HL-60/S4 treated with retinoic acid at 250 ng/mL for 4 days and 3 days (cell line): Measurements from ENCODE around the gene PPP2R1B.

Experiments used
- in situ Hi-C: fragments of 300-500 bp; cut with MboI; formaldehyde crosslinking; loops from 2 replicates; pipeline ENCODE4 v1.7.0; 2022; ENCODE audit warnings: low sequenced_read_pairs

The PPP2R1B gene

DNA sequence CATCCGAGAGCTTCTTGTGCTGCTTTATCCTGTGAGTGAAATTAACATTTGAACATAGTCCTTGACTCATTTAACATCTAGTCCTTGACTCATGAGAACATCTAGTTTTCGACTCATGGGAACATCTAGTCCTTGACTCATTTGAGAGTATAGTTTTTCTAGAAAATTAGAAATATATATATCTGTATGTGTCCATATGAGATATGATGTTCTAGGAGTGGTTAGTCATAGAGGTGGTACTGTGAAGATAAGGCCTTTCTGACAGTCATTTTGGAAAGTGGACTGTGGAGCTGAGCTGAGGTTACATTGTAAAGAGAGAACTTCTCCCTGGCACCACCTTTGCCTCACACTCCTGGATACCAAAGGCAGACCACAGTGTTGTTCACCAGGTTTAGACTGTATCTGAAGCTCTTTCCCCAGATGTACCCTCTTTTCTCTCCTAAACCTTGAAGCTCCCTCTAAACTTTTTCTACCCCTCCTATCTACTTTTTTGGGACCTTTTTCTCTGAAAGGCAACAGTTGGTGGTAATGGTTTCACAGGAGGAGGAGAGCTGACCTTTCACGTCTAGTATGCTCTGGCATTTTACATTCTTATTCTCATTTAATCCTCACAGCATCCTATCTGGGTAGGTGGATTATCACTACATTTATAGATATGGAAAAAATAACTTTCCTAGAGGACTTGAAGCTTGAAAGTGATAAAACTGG lies 67.2 kb downstream of the PPP2R1B start:
- in situ Hi-C loops, result no loop called here

DNA sequence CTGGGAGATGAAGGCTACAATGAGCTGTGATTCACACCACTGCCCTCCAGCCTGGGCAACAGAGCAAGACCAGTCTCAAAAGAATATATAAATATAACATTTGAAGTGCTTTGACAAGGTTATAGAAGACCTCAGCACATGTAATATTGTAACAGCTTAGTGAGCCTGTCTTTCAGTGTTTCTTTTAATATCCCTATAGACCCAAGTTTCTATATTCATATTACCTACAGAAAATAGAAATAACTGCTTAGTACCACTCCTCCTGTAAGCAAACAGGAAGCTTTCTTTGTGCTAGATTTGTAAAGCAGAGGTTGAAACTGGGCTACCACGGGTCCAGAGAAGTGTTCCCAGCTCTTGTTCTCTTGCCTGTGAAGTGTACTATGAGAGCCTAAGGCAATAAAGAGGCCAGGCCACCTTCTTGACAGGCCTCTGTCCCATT lies 68.2 kb downstream of the PPP2R1B start:
- in situ Hi-C loops, result no loop called here

DNA sequence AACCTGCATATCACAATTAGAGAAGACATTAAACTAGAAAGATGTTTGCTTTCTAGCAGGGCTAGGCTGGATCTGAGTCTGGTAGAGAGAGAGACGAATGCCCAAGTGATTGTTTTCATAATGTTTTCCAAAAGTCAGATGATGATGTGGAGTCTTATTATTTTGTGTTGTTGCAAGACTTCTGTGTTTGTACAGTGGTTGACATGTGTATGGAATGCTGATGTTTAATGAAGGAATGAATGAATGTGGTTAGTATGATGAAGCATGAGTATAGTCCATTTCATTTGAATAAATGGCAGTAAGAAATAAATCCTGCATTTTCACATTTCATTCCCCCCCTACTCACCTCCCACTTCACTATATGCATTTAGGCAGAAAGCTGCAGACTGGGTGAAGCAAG lies 69.6 kb downstream of the PPP2R1B start:
- in situ Hi-C loops, result no loop called here

DNA sequence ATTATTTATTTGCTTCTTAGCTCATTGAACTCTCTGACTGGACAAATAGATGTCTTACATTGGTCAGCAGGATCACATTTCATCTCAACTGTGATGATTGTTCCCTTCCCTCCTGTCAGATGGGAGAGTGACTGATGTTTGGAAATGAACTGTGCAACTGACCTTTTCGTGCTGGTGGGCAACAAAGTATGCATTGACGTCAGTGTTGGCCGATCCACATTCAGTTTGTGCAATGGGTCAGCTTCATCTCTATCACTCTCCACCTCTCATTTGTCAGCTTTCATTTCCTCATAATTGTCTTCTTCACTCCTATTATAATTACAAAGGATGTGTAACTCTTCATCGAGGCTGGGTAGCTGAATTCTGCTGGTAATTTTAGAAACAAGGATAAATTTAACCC lies 71.3 kb downstream of the PPP2R1B start:
- in situ Hi-C loops, result no loop called here

DNA sequence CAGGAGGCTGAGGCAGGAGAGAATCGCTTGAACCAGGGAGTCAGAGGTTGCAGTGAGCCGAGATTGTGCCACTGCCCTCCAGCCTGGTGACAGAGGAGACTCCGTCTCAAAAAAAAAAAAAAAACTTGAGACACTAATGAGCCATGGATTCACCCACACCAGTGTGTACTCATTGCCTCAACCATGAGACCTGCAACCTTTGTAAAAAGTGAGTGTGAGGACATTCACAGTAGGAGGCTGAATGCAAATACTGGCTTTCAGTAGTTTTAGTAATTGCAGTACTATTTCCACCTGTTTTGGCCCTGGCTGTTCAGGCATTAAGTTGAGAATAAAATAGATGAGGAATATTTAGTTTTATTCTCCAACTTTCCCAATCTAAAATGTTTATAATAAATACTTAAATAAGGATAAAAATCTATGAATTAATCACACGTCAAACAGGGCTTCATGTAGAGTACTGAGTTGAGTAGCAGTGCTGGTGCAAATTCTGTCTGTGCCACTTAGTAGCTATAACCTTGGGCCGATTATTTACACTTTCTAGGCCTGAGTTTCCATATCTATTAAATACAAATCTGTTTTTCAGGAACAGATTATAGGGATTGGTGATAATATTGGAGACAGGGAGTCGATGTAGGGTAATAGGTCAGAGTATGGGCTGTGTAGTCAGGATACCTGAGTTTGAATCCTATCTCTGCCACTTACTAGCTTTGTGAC lies 72.8 kb downstream of the PPP2R1B start:
- in situ Hi-C loops, result no loop called here

DNA sequence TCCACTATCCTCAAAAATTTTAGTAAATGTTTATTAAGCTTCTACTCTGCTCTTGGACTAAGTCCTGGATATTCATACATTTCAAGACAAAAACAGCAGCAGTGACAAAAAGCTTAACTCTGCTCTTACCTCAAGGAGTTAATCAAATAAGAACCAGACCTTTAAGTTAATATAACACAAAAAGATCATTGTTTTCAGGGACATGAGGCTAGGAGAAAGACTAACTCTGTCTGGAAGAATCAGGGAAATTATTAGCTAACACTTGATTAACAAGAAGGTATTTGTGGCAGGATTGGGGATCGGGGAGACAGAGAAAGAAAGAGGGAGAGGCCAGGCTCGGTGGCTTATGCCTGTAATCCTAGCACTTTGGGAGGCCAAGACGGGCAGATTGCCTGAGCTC lies 74.4 kb downstream of the PPP2R1B start:
- in situ Hi-C loops, result no loop called here

DNA sequence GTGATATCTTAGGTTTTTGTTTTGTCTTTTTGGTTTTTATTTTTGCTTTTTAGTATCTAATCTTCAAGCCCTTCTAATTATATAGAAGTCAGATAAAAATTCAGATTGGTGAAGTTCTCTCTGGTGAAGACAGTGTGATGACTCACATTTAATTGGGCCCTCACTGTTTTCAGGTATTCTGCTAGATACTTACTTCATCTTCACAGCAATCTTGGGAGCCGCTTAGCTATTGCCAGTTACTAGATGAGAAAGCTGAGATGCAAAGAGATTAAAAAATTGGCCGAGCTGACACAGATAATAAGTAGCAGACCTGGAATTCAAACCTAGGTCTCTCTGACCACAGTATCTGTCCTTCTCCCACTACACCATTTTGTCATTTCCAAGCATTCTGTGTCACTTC lies 75.0 kb downstream of the PPP2R1B start:
- in situ Hi-C loops, result no loop called here

DNA sequence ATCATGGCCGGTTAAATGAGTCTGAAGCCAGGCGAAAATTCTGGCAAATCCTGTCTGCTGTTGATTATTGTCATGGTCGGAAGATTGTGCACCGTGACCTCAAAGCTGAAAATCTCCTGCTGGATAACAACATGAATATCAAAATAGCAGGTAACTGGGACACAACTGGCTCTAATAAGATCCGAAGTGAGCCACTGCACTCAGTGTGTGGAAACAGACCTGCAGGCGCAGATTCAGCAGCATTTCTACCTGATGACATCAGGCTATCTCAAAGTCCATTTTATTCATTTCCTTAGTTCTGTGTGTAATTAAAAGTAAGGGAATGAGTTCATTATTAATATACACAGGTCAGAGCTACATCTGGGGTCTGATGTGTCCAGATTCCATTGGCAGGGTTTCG lies 78.2 kb downstream of the PPP2R1B start:
- in situ Hi-C loops, result no loop called here

DNA sequence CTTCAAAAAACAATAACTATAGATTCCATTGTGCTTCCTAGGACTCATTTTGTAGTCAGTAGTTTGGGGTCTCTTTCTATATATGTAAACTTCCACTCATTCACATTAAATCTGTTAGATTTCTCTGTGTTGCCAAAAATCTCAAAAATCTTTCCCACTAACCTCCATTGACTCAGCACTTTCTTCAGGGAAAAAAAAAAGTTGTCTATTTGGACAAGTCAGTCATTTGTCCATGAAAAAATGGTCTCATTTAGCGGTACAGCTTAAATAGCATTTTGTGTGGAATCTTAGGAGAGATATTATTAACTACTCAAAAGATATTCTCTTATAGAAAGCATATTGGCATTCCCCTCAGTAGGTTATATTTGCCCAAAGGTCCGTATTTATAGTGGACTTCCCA lies 81.9 kb downstream of the PPP2R1B start:
- in situ Hi-C loops, result no loop called here

DNA sequence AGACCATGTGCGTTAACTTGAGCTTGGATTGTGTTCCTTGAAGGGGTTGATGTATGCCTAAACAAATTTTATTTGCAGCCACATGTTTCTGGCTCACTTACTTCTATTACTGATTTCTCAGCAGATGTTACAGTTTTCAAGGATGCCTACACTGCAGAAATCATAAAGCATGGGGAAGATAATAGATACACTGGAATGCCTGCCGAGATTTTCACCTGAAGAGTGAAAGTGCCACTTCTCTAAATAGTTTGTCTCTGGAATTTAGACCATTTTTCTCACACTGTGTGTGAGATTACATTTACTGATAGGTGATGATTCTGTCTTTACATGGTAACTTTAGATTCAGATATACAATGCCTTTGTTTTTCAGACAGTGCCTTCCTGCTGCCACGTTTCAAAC lies 82.4 kb downstream of the PPP2R1B start:
- in situ Hi-C loops, result no loop called here

DNA sequence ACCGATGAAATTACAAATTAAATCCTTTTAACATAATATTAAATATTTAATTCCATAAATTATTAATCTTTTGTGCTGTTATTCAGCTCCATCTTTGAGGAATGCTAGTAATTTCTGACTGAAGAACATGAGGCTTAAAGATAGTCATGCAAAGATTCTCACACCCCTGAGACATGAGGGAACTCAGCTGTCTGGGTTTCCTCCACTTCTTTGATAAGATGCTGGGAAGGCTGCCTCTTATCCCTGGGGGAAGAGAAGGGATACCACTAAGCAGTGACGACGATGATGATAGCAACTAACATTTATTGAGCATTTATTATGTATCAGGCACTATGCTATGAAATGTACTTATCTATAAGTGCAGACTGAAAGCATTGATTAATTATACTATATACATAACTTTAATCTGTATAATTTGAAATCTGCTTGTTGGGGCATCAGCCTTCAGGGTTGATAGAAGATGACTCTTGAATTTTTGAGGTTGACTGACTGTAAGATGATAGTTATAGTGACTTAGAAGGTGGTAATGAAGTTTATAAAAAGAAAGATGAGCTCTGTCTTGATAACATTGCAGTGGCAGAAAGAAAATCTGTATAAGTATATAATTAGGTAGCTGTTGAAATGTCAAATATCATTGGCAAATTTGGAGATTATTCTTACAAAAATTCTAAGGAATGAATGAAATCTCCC lies 85.6 kb downstream of the PPP2R1B start:
- in situ Hi-C loops, result no loop called here
